ENCODE results near the gene KLF7.

KLF7 gene

DNA sequence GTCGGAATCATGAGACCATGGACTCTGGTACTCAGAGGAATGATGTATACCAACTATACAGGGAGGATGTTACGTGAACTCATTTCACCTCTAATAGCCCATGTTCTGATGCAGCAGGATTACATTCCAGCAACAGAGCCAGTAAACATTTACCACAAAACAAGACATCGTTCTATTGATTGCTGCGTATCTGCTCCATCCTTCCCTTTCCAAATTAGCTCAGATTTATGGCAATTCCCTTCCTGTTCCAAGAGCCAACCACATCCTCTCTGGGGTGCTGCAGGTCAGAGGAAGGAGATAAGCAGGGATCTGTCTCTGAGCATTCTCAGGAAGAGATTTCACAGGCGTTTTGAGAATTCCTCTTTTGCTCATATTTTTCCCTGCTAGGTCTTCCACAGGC lies 98.3 kb downstream of the KLF7 start:
- no peak for DNase-seq (ENCODE audit: extremely low read depth, low read depth)
- TF ChIP-seq, protein P1, sequence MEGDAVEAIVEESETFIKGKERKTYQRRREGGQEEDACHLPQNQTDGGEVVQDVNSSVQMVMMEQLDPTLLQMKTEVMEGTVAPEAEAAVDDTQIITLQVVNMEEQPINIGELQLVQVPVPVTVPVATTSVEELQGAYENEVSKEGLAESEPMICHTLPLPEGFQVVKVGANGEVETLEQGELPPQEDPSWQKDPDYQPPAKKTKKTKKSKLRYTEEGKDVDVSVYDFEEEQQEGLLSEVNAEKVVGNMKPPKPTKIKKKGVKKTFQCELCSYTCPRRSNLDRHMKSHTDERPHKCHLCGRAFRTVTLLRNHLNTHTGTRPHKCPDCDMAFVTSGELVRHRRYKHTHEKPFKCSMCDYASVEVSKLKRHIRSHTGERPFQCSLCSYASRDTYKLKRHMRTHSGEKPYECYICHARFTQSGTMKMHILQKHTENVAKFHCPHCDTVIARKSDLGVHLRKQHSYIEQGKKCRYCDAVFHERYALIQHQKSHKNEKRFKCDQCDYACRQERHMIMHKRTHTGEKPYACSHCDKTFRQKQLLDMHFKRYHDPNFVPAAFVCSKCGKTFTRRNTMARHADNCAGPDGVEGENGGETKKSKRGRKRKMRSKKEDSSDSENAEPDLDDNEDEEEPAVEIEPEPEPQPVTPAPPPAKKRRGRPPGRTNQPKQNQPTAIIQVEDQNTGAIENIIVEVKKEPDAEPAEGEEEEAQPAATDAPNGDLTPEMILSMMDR (IDR thresholded peaks at IDR 0.05; ENCODE audit: low read depth, low read length, missing control alignments): no peak
- H3K4me3 ChIP-seq (replicated peaks; ENCODE audit: low read depth, low read length): no peak overlapping the region

DNA sequence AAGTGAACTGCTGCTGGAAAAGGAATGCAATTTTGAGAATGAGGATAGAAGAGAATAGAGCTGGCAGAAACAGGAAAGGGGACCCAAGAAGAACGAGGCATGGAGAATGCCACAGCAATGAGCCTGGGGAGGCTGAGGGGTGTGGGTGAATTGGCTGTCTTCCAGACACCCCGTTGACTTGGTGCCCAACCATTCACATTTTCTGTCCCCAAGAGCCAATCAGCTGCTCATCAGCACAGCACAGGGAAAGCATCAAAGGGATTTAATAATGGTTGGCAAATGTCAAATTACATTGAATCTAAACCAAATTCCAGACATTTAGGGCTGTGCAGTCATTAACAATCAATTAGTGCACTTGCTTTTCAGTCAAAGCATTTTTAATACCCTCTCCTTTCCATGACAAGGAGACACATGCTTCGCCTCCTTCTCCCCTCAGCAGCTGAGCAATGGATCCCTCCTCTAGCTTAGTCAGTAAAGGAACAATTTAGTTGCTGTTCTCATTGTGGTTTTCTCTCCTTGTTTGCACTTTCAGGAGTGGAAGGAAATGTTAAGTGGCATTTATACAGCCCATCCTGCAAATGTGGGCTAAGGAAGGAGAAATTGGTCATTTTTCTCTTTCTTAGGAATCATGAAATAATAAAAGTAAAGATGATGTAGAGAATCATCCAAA lies 98.8 kb downstream of the KLF7 start:
- TF ChIP-seq, protein P1 (IDR thresholded peaks at IDR 0.05; ENCODE audit: low read depth, low read length, missing control alignments): no peak
- H3K4me3 ChIP-seq (replicated peaks; ENCODE audit: low read depth, low read length): no peak overlapping the region
- DNase-seq (ENCODE audit: extremely low read depth, low read depth): no peak

DNA sequence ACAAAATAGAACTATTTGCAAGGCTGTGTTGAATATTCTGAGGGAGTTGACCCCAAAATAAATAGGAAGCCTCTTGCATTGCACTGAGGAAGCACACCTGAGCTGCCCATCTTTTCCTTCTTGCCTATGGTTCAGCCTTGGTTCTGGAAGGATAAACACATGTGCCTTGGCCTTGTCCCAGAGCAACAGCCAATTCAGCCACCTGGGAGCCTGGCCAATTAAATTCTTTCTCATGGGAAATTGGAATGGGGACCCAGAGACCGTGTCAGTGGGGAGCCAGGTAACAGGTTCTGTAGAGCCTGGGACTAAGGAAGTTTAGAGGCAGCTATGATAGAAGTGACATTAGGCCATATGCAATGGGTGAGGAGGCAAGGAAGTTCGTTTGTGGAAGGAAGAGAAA lies 99.6 kb downstream of the KLF7 start:
- no peak for DNase-seq (ENCODE audit: extremely low read depth, low read depth)
- TF ChIP-seq, protein P1 (IDR thresholded peaks at IDR 0.05; ENCODE audit: low read depth, low read length, missing control alignments): no peak
- no peak overlapping the region for H3K4me3 ChIP-seq (replicated peaks; ENCODE audit: low read depth, low read length)

DNA sequence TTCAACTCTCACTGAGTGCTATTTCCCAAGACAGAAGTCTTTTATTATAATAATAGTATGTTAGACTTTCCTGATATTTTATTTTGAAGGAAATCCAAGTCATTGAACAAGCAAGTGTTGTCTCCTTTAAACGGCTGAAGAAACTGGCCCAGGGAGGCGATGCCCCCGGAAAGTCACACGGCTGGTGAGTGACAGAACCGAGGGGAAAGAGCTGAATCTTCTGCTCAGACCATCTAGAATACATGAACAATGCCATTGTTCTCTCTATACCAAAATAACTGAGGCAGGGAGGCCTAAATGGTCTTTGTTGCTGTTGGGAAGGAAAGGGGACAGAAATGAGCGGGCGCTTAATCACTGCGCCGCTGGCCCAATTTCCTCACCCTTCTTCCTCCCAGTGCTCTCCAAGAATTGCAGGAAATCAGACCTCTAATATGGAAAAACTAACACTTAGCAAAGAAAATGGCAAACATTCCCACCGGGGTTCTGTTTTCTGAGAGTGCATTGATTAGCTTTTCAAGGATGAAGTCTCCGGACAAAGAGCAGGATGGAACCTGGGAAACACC lies 101.5 kb downstream of the KLF7 start:
- no peak overlapping the region for H3K4me3 ChIP-seq (replicated peaks; ENCODE audit: low read depth, low read length)
- TF ChIP-seq, protein P1 (IDR thresholded peaks at IDR 0.05; ENCODE audit: low read depth, low read length, missing control alignments): no peak

DNA sequence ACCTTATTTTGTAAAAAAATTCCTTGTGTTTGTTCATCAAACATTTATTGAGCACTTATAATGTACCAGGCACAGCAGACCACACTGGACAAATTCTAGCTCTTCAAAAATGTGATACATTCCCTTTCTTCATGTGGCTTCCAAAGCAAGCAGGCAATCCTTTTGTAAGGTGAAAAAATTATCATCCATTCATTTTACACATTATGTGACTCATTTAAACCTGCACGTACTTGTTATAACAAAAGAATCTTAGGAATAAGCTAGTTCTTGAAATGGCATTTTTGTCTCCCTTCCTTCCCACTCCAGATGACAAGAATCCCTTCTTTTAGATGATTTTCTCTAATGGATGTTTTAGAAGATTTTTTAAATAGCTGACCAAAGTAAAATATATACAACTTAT lies 104.6 kb downstream of the KLF7 start:
- TF ChIP-seq, protein P1 (IDR thresholded peaks at IDR 0.05; ENCODE audit: low read depth, low read length, missing control alignments): no peak
- no peak for DNase-seq (ENCODE audit: extremely low read depth, low read depth)
- no peak overlapping the region for H3K4me3 ChIP-seq (replicated peaks; ENCODE audit: low read depth, low read length)

More for the DNA sequence above, 101.5 kb downstream of the KLF7 start:
- no peak for DNase-seq (ENCODE audit: extremely low read depth, low read depth)

DNA sequence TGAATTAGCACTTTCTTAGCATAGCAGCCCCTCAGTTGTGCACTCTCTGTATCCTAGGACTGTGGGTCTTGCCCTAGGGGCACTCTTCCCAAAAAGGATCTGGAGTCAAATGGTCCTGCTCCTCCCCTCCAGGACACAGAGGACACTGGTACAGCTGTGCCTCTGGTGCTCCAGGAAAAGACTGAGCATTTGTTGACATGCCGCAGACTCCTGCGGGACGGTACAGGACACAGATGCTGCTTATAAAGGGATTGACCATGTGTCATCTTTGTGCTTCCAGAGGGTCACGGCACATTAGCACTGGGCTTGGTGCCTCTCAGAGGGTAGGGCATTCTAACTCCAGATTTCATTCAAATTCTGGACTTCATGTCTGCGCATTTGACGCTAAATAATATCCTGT lies 110.5 kb downstream of the KLF7 start:
- no peak for DNase-seq (ENCODE audit: extremely low read depth, low read depth)
- TF ChIP-seq, protein P1 (IDR thresholded peaks at IDR 0.05; ENCODE audit: low read depth, low read length, missing control alignments): no peak
- H3K4me3 ChIP-seq (replicated peaks; ENCODE audit: low read depth, low read length): no peak overlapping the region
